Astrocyte (in vitro differentiated cells and primary cell): ENCODE results near the gene CPA5. TPM values are rescaled to one million over a fixed set of nuclear protein-coding genes. Genes with fewer than 3 reads are reported as not detected.

ENCODE experiments used
- DNase-seq: peaks from one replicate; pipeline ENCODE4 v3.0.0-alpha.2; 2010; ENCODE audit warnings: low read depth
- FAIRE-seq: peaks from 2 replicates; lab custom pipeline; 2011; peaks lifted over from hg19 to GRCh38; lab: Jason Lieb, UNC
- H2AFZ ChIP-seq: 2 replicates; pipeline ENCODE4 v1.6.0; 2012; ENCODE audit warnings: low read depth, low read length, inconsistent platforms
- H3K27ac ChIP-seq: 2 replicates; pipeline ENCODE4 v1.5.1; 2011; ENCODE audit warnings: low read depth, low read length, inconsistent platforms
- H3K27me3 ChIP-seq: 2 replicates; pipeline ENCODE4 v1.6.0; 2011; ENCODE audit warnings: low read length, inconsistent platforms; ENCODE audit not compliant: insufficient read depth
- H3K36me3 ChIP-seq: 2 replicates; pipeline ENCODE4 v1.5.1; 2011; ENCODE audit warnings: low read length, inconsistent platforms; ENCODE audit not compliant: insufficient read depth
- H3K4me1 ChIP-seq: 2 replicates; pipeline ENCODE4 v1.5.1; 2011; ENCODE audit warnings: low read length, inconsistent platforms; ENCODE audit not compliant: insufficient read depth
- H3K4me2 ChIP-seq: 2 replicates; pipeline ENCODE4 v1.6.0; 2012; ENCODE audit warnings: low read length, inconsistent platforms
- H3K4me3 ChIP-seq: 2 replicates; pipeline ENCODE4 v1.5.1; 2011; ENCODE audit warnings: low read depth, mild to moderate bottlenecking, low read length, inconsistent platforms; ENCODE audit not compliant: insufficient read depth
- H3K79me2 ChIP-seq: 2 replicates; pipeline ENCODE4 v1.6.0; 2012; ENCODE audit warnings: mild to moderate bottlenecking, low read length, inconsistent platforms; ENCODE audit not compliant: insufficient read depth
- H3K9ac ChIP-seq: 2 replicates; pipeline ENCODE4 v1.6.0; 2012; ENCODE audit warnings: mild to moderate bottlenecking, low read length, inconsistent platforms
- H3K9me3 ChIP-seq: 2 replicates; pipeline ENCODE4 v1.5.1; 2012; ENCODE audit warnings: low read depth, mild to moderate bottlenecking, low read length, inconsistent platforms; ENCODE audit not compliant: insufficient read depth
- H4K20me1 ChIP-seq: 2 replicates; pipeline ENCODE4 v1.6.0; 2012; ENCODE audit warnings: low read length, inconsistent platforms; ENCODE audit not compliant: insufficient read depth
- H3K27ac Mint-ChIP-seq: one replicate; pipeline ENCODE4 v1.8.0; 2021; ENCODE audit warnings: mild to moderate bottlenecking, mixed read lengths; ENCODE audit not compliant: unreplicated experiment
- H3K27me3 Mint-ChIP-seq: one replicate; pipeline ENCODE4 v1.8.0; 2021; ENCODE audit warnings: low read depth, mixed read lengths; ENCODE audit not compliant: unreplicated experiment
- H3K36me3 Mint-ChIP-seq: one replicate; pipeline ENCODE4 v1.8.0; 2021; ENCODE audit warnings: low read depth, mixed read lengths; ENCODE audit not compliant: unreplicated experiment
- H3K4me1 Mint-ChIP-seq: one replicate; pipeline ENCODE4 v1.8.0; 2021; ENCODE audit warnings: low read depth, mixed read lengths; ENCODE audit not compliant: unreplicated experiment
- H3K4me3 Mint-ChIP-seq: one replicate; pipeline ENCODE4 v1.8.0; 2021; ENCODE audit warnings: mild to moderate bottlenecking, moderate library complexity, mixed read lengths; ENCODE audit not compliant: unreplicated experiment
- H3K9me3 Mint-ChIP-seq: one replicate; pipeline ENCODE4 v1.8.0; 2021; ENCODE audit warnings: mild to moderate bottlenecking, mixed read lengths; ENCODE audit not compliant: unreplicated experiment
- EZH2 ChIP-seq: IDR thresholded peaks from 2 replicates; pipeline ENCODE4 v1.6.1; 2012; ENCODE audit warnings: mild to moderate bottlenecking, low read length, inconsistent platforms; ENCODE audit not compliant: insufficient read depth
- total RNA-seq: library from RNA; stranded (reverse); gene quantifications from 2 replicates; pipeline ENCODE4 v1.2.1, GENCODE V29; 2021
- TF ChIP-seq, protein P1 (sequence below): IDR thresholded peaks from 2 replicates; pipeline ENCODE4 v1.5.1; 2011; ENCODE audit warnings: low read depth, mild to moderate bottlenecking, inconsistent platforms, low read length, moderate library complexity; ENCODE audit not compliant: insufficient read depth

The CPA5 gene
- total RNA-seq, 1 donor from 2014 or later: not detected

GRCh38 chr7:130409712-130410072 lies 65.1 kb downstream of the CPA5 start:
- no peak for TF ChIP-seq EZH2
- TF ChIP-seq, protein P1, sequence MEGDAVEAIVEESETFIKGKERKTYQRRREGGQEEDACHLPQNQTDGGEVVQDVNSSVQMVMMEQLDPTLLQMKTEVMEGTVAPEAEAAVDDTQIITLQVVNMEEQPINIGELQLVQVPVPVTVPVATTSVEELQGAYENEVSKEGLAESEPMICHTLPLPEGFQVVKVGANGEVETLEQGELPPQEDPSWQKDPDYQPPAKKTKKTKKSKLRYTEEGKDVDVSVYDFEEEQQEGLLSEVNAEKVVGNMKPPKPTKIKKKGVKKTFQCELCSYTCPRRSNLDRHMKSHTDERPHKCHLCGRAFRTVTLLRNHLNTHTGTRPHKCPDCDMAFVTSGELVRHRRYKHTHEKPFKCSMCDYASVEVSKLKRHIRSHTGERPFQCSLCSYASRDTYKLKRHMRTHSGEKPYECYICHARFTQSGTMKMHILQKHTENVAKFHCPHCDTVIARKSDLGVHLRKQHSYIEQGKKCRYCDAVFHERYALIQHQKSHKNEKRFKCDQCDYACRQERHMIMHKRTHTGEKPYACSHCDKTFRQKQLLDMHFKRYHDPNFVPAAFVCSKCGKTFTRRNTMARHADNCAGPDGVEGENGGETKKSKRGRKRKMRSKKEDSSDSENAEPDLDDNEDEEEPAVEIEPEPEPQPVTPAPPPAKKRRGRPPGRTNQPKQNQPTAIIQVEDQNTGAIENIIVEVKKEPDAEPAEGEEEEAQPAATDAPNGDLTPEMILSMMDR: no peak
- Histone ChIP-seq H3K27ac (no peak overlapping the region), H3K9me3 (no peaks in the 10 kb centered on the region), H3K27me3 (no peaks in the 10 kb centered on the region), H3K36me3 (no peaks in the 10 kb centered on the region), H4K20me1 (no peaks in the 10 kb centered on the region), H3K4me3 (no peak overlapping the region), H3K4me1 (no peaks in the 10 kb centered on the region), H3K79me2 (no peaks in the 10 kb centered on the region), H3K4me2 (peak overlapping the region; percentile 12), H2AFZ (no peak overlapping the region), H3K9ac (no peak overlapping the region)
- Mint-ChIP-seq H3K4me3 (no peak overlapping the region), H3K4me1 (peaks cover 19% of the 10 kb centered on the region), H3K27ac (peak overlapping the region; percentile 70), H3K36me3 (peaks cover 3% of the 10 kb centered on the region), H3K27me3 (no peaks in the 10 kb centered on the region), H3K9me3 (no peaks in the 10 kb centered on the region)
- DNase-seq: peak; percentile 44
- no peak for FAIRE-seq

DNA sequence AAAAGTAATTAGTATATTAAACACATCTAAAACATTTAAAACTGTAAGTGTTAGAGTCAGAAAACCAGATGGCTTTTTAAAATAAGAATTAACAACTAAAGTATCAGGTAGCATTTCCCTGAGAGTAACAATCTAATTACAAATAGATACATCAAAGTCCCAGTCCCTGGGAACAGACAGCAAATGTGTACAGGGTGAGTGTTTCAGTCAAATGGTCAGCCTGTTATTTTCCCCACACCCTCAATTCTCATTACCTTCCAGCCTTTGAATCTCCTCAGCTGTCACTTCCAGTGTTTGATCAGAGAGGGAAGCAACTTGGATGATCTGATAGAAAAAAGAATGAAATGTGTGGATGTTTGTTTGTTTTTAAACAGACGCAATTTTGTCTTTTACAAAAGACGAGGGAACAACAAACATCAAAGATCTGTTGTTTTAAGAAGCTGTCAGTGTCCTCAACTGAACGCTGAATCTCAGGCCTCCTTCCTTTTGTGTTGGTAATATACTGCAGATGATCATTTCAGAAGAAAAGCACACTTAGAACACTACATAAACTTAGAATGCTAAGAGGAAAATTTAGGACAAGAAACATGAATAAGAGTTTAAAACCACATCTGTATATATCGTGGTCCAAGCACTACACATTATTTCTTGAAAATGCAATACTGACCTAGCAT lies 66.4 kb downstream of the CPA5 start:
- Histone ChIP-seq H3K9me3 (no peaks in the 10 kb centered on the region), H4K20me1 (no peaks in the 10 kb centered on the region), H3K4me1 (no peaks in the 10 kb centered on the region), H3K79me2 (no peaks in the 10 kb centered on the region), H3K4me3 (no peak overlapping the region), H3K27ac (no peak overlapping the region), H3K27me3 (no peaks in the 10 kb centered on the region), H3K4me2 (no peak overlapping the region), H2AFZ (no peak overlapping the region), H3K36me3 (no peaks in the 10 kb centered on the region), H3K9ac (no peak overlapping the region)
- no peak overlapping the region for H3K4me3 Mint-ChIP-seq
- TF ChIP-seq, protein P1: no peak
- no peak for TF ChIP-seq EZH2
- peaks cover 3% of the 10 kb centered on the region for H3K36me3 Mint-ChIP-seq
- H3K27me3 Mint-ChIP-seq: no peaks in the 10 kb centered on the region
- H3K4me1 Mint-ChIP-seq: peaks cover 19% of the 10 kb centered on the region
- DNase-seq (no peak), FAIRE-seq (no peak)
- H3K27ac Mint-ChIP-seq: no peak overlapping the region
- H3K9me3 Mint-ChIP-seq: no peaks in the 10 kb centered on the region

DNA sequence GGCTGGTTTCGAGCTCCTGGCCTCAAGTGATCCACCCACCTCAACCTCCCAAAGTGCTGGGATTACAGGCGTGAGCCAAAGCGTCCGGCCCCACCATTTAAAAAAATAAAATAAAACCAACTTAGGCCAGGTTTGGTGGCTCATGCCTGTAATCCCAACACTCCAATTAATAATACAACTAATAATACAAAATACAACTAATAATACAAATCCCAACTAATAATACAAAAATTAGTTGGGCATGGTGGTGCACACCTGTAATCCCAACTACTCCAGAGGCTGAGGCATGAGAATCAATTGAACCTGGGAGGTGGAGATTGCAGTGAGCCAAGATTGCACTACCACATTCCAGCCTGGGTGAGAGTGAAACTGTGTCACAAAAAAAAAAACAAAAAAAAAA lies 68.6 kb downstream of the CPA5 start:
- H3K9me3 Mint-ChIP-seq: no peaks in the 10 kb centered on the region
- no peak overlapping the region for H3K9ac ChIP-seq
- H3K4me1 Mint-ChIP-seq: peaks cover 35% of the 10 kb centered on the region
- H3K27me3 Mint-ChIP-seq: no peaks in the 10 kb centered on the region
- H3K36me3 Mint-ChIP-seq: peaks cover 3% of the 10 kb centered on the region
- TF ChIP-seq EZH2: no peak
- TF ChIP-seq, protein P1: no peak
- H3K4me3 ChIP-seq: no peak overlapping the region
- H3K79me2 ChIP-seq: no peaks in the 10 kb centered on the region
- no peak overlapping the region for H2AFZ ChIP-seq
- no peak overlapping the region for H3K4me3 Mint-ChIP-seq
- FAIRE-seq (no peak), DNase-seq (no peak)
- H3K4me1 ChIP-seq: peaks cover 3% of the 10 kb centered on the region
- no peaks in the 10 kb centered on the region for H3K36me3 ChIP-seq
- H3K27me3 ChIP-seq: no peaks in the 10 kb centered on the region
- no peak overlapping the region for H3K4me2 ChIP-seq
- H3K9me3 ChIP-seq: no peaks in the 10 kb centered on the region
- H3K27ac Mint-ChIP-seq: no peak overlapping the region
- no peak overlapping the region for H3K27ac ChIP-seq
- H4K20me1 ChIP-seq: no peaks in the 10 kb centered on the region
